HepG2 (cell line): Measurements from ENCODE around the gene IQCC. TPM values are rescaled to one million over a fixed set of nuclear protein-coding genes. Genes with fewer than 3 reads are reported as not detected.

ENCODE experiments used
- ATAC-seq: fragments of 200-7000 bp; cut with Tn5 transposase; 3 replicates; pipeline ENCODE4 v1.9.1; 2020; ENCODE audit warnings: mild to moderate bottlenecking, moderate library complexity
- BruUV-seq: library from RNA; stranded (reverse); fragments of 400-500 nt; replicated peaks from 2 replicates; lab custom pipeline; 2021; lab: Mats Ljungman, UMichigan
- CTCF ChIA-PET: fragments of 300-600 bp; formaldehyde crosslinking; extraction: SDS; loops from one replicate; lab custom pipeline; 2021; ENCODE audit warnings: low total read pairs, inconsistent platforms, low intra/inter-chr PET ratio; lab: Yijun Ruan, JAX
- POLR2A ChIA-PET: fragments of 350-600 bp; sonication (Branson Sonifier 250); formaldehyde crosslinking; loops from one replicate; lab custom pipeline; 2020; ENCODE audit warnings: antibody characterized with exemption, inconsistent platforms; lab: Yijun Ruan, JAX
- DNase-seq: peaks from one replicate; pipeline ENCODE4 v3.0.0-alpha.2; 2015; ENCODE audit warnings: low spot score
- FAIRE-seq: peaks from 3 replicates; lab custom pipeline; 2011; peaks lifted over from hg19 to GRCh38; lab: Jason Lieb, UNC
- H2AFZ ChIP-seq: one replicate; pipeline ENCODE4 v1.6.1; 2011; ENCODE audit warnings: low read length, inconsistent platforms
- H3K27ac ChIP-seq: fragments of 300-600 bp; 3 replicates; pipeline ENCODE4 v1.8.0; 2011; ENCODE audit warnings: mixed run types, mild to moderate bottlenecking, mixed read lengths, low read length, inconsistent platforms; ENCODE audit not compliant: insufficient read depth; ENCODE audit errors: extremely low read length
- H3K27me3 ChIP-seq, 2 experiments: fragments of 200-600 bp in 1 of 2; 2 replicates in 1 of 2; 3 replicates in 1 of 2; pipeline versions ENCODE4 v1.6.0 to v1.8.0; 2011; ENCODE audit warnings: low read length in 2 of 2, mild to moderate bottlenecking in 2 of 2, moderate library complexity in 2 of 2, inconsistent platforms in 1 of 2; ENCODE audit not compliant: insufficient read depth in 2 of 2, control insufficient read depth in 1 of 2
- H3K36me3 ChIP-seq, 2 experiments: fragments of 200-600 bp in 1 of 2; replicated peaks in 1 of 2; 2 replicates in 1 of 2; 3 replicates in 1 of 2; pipeline versions ENCODE4 v1.5.1 to v1.8.0; 2011; ENCODE audit warnings: low read length in 2 of 2, inconsistent platforms in 1 of 2; ENCODE audit not compliant: insufficient read depth in 2 of 2, control insufficient read depth in 1 of 2
- H3K4me1 ChIP-seq: 2 replicates; pipeline ENCODE4 v1.5.1; 2012; ENCODE audit warnings: low read length, inconsistent platforms; ENCODE audit not compliant: insufficient read depth
- H3K4me2 ChIP-seq: 2 replicates; pipeline ENCODE4 v1.6.0; 2011; ENCODE audit warnings: low read depth, low read length, inconsistent platforms
- H3K4me3 ChIP-seq, 3 experiments: fragments of 200-600 bp in 1 of 3; sonication (generic), shearing (Covaris generic) in 1 of 3; replicated peaks in 1 of 3; 2 replicates each; pipeline ENCODE4 v1.5.1; 2011 to 2016; ENCODE audit warnings: low read length in 3 of 3, inconsistent platforms in 2 of 3, low read depth in 2 of 3, mild to moderate bottlenecking in 2 of 3, control low read depth in 1 of 3, mixed read lengths in 1 of 3; ENCODE audit not compliant: insufficient read depth in 1 of 3
- H3K79me2 ChIP-seq: one replicate; pipeline ENCODE4 v1.6.1; 2011; ENCODE audit warnings: low read length, inconsistent platforms; ENCODE audit not compliant: insufficient read depth
- H3K9ac ChIP-seq: 2 replicates; pipeline ENCODE4 v1.6.0; 2011; ENCODE audit warnings: mild to moderate bottlenecking, low read depth, low read length, inconsistent platforms; ENCODE audit not compliant: insufficient read depth
- H3K9me3 ChIP-seq: 2 replicates; pipeline ENCODE4 v1.5.1; 2012; ENCODE audit warnings: mild to moderate bottlenecking, low read length
- H4K20me1 ChIP-seq: 2 replicates; pipeline ENCODE4 v1.6.0; 2011; ENCODE audit warnings: inconsistent platforms, mild to moderate bottlenecking, low read length, moderate library complexity; ENCODE audit not compliant: insufficient read depth
- ARID3A ChIP-seq: IDR thresholded peaks from 2 replicates; pipeline ENCODE4 v1.6.1; 2012; ENCODE audit warnings: low read depth, low read length, improper control_type of control experiment
- ATAD3A ChIP-seq: sonication (generic); formaldehyde crosslinking; IDR thresholded peaks from 2 replicates; pipeline ENCODE4 v1.4.0; 2020; ENCODE audit warnings: missing genetic modification reagents
- GTF3A ChIP-seq: sonication (generic); formaldehyde crosslinking; conservative IDR thresholded peaks from 2 replicates; pipeline ENCODE4 v1.4.0; 2020; ENCODE audit warnings: mild to moderate bottlenecking, missing genetic modification reagents
- KDM4B ChIP-seq: sonication (generic); formaldehyde crosslinking; IDR thresholded peaks from 2 replicates; pipeline ENCODE4 v1.4.0; 2020; ENCODE audit warnings: missing genetic modification reagents
- PBX3 ChIP-seq: sonication (generic); formaldehyde crosslinking; IDR thresholded peaks from 2 replicates; pipeline ENCODE4 v1.8.1; 2023; ENCODE audit warnings: missing genetic modification reagents, inconsistent platforms, borderline replicate concordance
- RAD51 ChIP-seq: fragments of 450-650 bp; IDR thresholded peaks from 2 replicates; pipeline ENCODE4 v1.6.1; 2016; ENCODE audit warnings: borderline replicate concordance
- RBFOX2 ChIP-seq: fragments of 200-400 bp; formaldehyde crosslinking; IDR thresholded peaks from 2 replicates; pipeline ENCODE4 v1.6.1; 2017; ENCODE audit warnings: low read depth, mild to moderate bottlenecking, low read length
- ZBTB7B ChIP-seq: sonication (generic); formaldehyde crosslinking; IDR thresholded peaks from 2 replicates; pipeline ENCODE4 v1.4.0; 2020; ENCODE audit warnings: missing genetic modification reagents
- ZIK1 ChIP-seq: sonication (generic); formaldehyde crosslinking; IDR thresholded peaks from 2 replicates; pipeline ENCODE4 v1.5.0; 2020; ENCODE audit warnings: mild to moderate bottlenecking, low read depth, missing genetic modification reagents, borderline replicate concordance
- ZKSCAN8 ChIP-seq: IDR thresholded peaks from 2 replicates; pipeline ENCODE4 v1.6.1; 2016; ENCODE audit warnings: borderline replicate concordance, missing genetic modification reagents, missing compliant biosample characterization
- ZNF12 ChIP-seq: sonication (generic); formaldehyde crosslinking; IDR thresholded peaks from 2 replicates; pipeline ENCODE4 v1.5.0; 2020; ENCODE audit warnings: missing genetic modification reagents
- ZNF337 ChIP-seq: sonication (generic); formaldehyde crosslinking; IDR thresholded peaks from 2 replicates; pipeline ENCODE4 v1.5.1; 2020; ENCODE audit warnings: missing genetic modification reagents, low read depth, mild to moderate bottlenecking, borderline replicate concordance
- ZNF572 ChIP-seq: sonication (generic); formaldehyde crosslinking; IDR thresholded peaks from 2 replicates; pipeline ENCODE4 v1.5.1; 2020; ENCODE audit warnings: mild to moderate bottlenecking, missing genetic modification reagents
- ZNF615 ChIP-seq: sonication (generic); formaldehyde crosslinking; IDR thresholded peaks from 2 replicates; pipeline ENCODE4 v1.5.0; 2020; ENCODE audit warnings: mild to moderate bottlenecking, missing genetic modification reagents, borderline replicate concordance
- ZNF660 ChIP-seq: sonication (generic); formaldehyde crosslinking; IDR thresholded peaks from 2 replicates; pipeline ENCODE4 v1.5.1; 2020; ENCODE audit warnings: mild to moderate bottlenecking, low read depth, missing genetic modification reagents, borderline replicate concordance
- ZSCAN25 ChIP-seq: sonication (generic); formaldehyde crosslinking; IDR thresholded peaks from 2 replicates; pipeline ENCODE4 v1.8.0; 2022; ENCODE audit warnings: mild to moderate bottlenecking, missing genetic modification reagents
- WGBS: methylation state at CpG from one replicate; pipeline ENCODE4 v1.1.6; 2017; ENCODE audit warnings: low lambda C conversion rate; 5-methylcytosine and 5-hydroxymethylcytosine counted together
- in situ Hi-C: cut with HindIII; loops from 2 replicates; pipeline ENCODE4 v1.10.0; 2017; ENCODE audit warnings: low pct_unique_long_range_greater_than_20kb; ENCODE audit not compliant: extremely low pct_ligation_motif_present
- intact Hi-C: fragments of 100-400 bp; cut with micrococcal nuclease; formaldehyde crosslinking; loops from one replicate; pipeline ENCODE4 v1.10.0; 2022; ENCODE audit not compliant: unreplicated experiment
- polyA plus RNA-seq, 8 experiments: library from polyadenylated mRNA; depleted of rRNA in 3 of 8; stranded (reverse) in 7 of 8; unstranded in 1 of 8; fragments of >200 nt; fragmentation: Illumina TruSeq in 4 of 8; extraction: Trizol in 4 of 8; gene quantifications; 2 replicates each; pipeline versions ENCODE4 v1.2.1 to v1.2.3, GENCODE V29; 2011 to 2016; ENCODE audit warnings: low read depth in 4 of 8, missing spikeins in 1 of 8, mixed read lengths in 1 of 8; ENCODE audit not compliant: insufficient read depth in 1 of 8
- total RNA-seq, 5 experiments: library from RNA; depleted of rRNA; stranded (reverse); fragments of >200 nt; fragmentation: Illumina TruSeq; extraction: Trizol; gene quantifications; 2 replicates each; pipeline ENCODE4 v1.2.3, GENCODE V29; 2016; ENCODE audit warnings: low read depth in 1 of 5

Gene IQCC
- total and polyA plus RNA-seq, 2 of the 13 experiments (the other 11 are each of a cell fraction or from before 2014, with no cell fraction given), result 1.7 to 3.0 TPM

DNA sequence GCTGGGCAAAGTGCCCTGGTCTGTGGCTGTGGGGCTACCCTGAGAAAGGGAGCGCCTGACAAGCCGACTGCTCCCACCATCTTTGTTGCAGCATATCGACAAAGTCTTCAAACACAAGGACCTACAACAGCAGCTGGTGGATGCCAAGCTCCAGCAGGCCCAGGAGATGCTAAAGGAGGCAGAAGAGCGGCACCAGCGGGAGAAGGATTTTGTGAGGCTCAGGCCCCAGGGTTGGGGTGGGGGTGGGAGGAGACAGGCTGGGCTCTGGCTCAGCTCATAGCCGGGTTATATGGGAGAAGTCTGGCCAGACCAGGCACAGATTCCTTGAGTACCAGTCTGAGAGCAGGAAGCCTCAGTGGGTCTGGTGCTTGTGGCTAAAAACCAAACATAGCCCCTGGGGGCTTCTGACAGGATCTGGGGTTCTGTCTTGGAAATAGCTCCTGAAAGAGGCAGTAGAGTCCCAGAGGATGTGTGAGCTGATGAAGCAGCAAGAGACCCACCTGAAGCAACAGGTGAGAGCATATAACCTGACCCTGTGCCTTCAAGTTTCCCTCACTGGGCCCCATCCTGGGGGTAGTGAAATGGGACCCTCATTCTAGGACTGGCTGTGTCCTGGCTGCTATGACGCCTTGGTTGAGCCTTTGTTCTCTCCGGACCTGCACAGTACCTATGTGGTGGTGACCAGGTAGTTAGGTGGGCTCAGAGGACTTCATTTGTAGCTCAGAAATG, 13.1 kb upstream of the IQCC start:
- Histone ChIP-seq H3K27me3 (no peaks in the 10 kb centered on the region), H3K79me2 (peaks cover 2% of the 10 kb centered on the region), H3K9ac (no peak overlapping the region), H3K4me1 (no peaks in the 10 kb centered on the region), H2AFZ (no peak overlapping the region)
- FAIRE-seq, result no peak
- POLR2A ChIA-PET, result interaction anchor here (0.8 to 1.6 kb wide), 4 partner anchors 8 to 13 kb away, joined by 3 to 4 read pairs (median 4); partner anchors contain the start of genes CCDC28B, IQCC and TXLNA
- TF ChIP-seq RBFOX2 (0 out of 2 replicates have a peak, but pooled peaks have one; percentile 36), KDM4B (CRISPR knock-in tag) (no peak)
- TF ChIP-seq, all 625 proteins: peak for 1
- intact Hi-C loops, result no loop called here
- CTCF ChIA-PET, result no interaction called here
- Histone ChIP-seq H3K27ac (no peak overlapping the region), H3K4me3 (no peak overlapping the region), H4K20me1 (no peaks in the 10 kb centered on the region), H3K36me3 (peaks cover 59 to 96% of the 10 kb centered on the region in 2 experiments), H3K9me3 (no peaks in the 10 kb centered on the region), H3K4me2 (no peak overlapping the region)
- in situ Hi-C loops, result no loop called here
- 99% methylated on average over 8 of the region's 8 CpGs for WGBS
- DNase-seq (no peak), ATAC-seq (no peak)
- BruUV-seq, result no TSS peak

DNA sequence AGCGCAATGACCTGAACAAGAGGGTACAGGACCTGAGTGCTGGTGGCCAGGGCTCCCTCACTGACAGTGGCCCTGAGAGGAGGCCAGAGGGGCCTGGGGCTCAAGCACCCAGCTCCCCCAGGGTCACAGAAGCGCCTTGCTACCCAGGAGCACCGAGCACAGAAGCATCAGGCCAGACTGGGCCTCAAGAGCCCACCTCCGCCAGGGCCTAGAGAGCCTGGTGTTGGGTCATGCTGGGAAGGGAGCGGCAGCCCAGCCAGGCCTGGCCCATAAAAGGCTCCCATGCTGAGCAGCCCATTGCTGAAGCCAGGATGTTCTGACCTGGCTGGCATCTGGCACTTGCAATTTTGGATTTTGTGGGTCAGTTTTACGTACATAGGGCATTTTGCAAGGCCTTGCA, 10.5 kb upstream of the IQCC start:
- no peak for ATAC-seq
- Histone ChIP-seq H3K79me2 (no peaks in the 10 kb centered on the region), H3K4me3 (no peak overlapping the region), H3K27me3 (no peaks in the 10 kb centered on the region), H3K27ac (no peak overlapping the region), H3K9ac (no peak overlapping the region), H3K36me3 (peaks cover 45 to 73% of the 10 kb centered on the region in 2 experiments), H3K4me1 (peaks cover 4% of the 10 kb centered on the region), H3K4me2 (no peak overlapping the region), H3K9me3 (no peaks in the 10 kb centered on the region), H4K20me1 (no peaks in the 10 kb centered on the region), H2AFZ (no peak overlapping the region)
- in situ Hi-C loops (no loop called here), intact Hi-C loops (no loop called here)
- DNase-seq, result no peak
- ChIA-PET POLR2A (interaction anchor here (1.1 kb wide), 1 partner anchor 16 kb away, joined by 4 read pairs; the partner anchor contains the start of gene TXLNA), CTCF (no interaction called here)
- WGBS, result 100% methylated on average over 3 of the region's 6 CpGs
- no peak for FAIRE-seq
- BruUV-seq, result no TSS peak
- no peak for TF ChIP-seq ZSCAN25
- TF ChIP-seq ZNF12 (CRISPR knock-in tag), result no peak
- TF ChIP-seq ZBTB7B (CRISPR knock-in tag), result no peak
- TF ChIP-seq ZNF615 (CRISPR knock-in tag), result no peak
- no peak for TF ChIP-seq ZKSCAN8 (CRISPR knock-in tag)
- no peak for TF ChIP-seq PBX3 (CRISPR knock-in tag)
- no peak for TF ChIP-seq ZNF660 (CRISPR knock-in tag)
- no peak for TF ChIP-seq ARID3A
- TF ChIP-seq ATAD3A (CRISPR knock-in tag), result no peak
- no peak for TF ChIP-seq GTF3A
- TF ChIP-seq ZNF572 (CRISPR knock-in tag), result no peak
- no peak for TF ChIP-seq ZNF337 (CRISPR knock-in tag)
- no peak for TF ChIP-seq RAD51
- no peak for TF ChIP-seq ZIK1 (CRISPR knock-in tag)
